LNCaP clone FGC (cell line): ENCODE data around the gene SMG9.
A peak's percentile ranks its signal among the peaks of the same experiment; 100 is the strongest.

Source experiments
- DNase-seq: peaks from one replicate; pipeline ENCODE4 v3.0.0-alpha.2; 2011; ENCODE audit warnings: low read depth
- H3K4me3 ChIP-seq: 2 replicates; pipeline ENCODE4 v1.5.1; 2011; ENCODE audit warnings: mild to moderate bottlenecking, low read depth, low read length, control low read depth
- TF ChIP-seq, protein P1 (sequence below): IDR thresholded peaks from 2 replicates; pipeline ENCODE4 v1.5.1; 2012; ENCODE audit warnings: mild to moderate bottlenecking; ENCODE audit not compliant: control insufficient read depth, insufficient read depth; ENCODE audit errors: extremely low read depth

SMG9 gene

DNA sequence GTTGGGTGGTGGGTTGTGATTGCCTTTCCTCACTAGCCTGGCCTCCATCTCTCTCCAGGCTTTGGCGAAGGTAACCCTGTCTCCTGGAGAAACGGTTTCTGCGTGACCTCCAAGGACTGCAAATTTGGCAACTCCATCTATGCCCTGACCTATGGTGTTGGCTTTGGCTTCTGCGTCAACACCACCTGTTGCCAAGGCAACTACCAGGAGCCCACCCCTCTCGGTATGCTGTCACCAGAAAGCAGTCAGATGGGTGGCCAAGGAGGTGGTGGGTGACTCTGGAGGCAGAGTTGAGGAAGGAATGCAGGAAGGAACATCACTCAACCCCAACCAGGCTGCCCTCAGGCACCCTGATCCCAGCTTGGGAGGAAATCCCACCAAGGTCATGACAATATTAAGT, 57.5 kb downstream of the SMG9 start:
- DNase-seq = no peak
- H3K4me3 ChIP-seq = no peak overlapping the region
- TF ChIP-seq, protein P1, sequence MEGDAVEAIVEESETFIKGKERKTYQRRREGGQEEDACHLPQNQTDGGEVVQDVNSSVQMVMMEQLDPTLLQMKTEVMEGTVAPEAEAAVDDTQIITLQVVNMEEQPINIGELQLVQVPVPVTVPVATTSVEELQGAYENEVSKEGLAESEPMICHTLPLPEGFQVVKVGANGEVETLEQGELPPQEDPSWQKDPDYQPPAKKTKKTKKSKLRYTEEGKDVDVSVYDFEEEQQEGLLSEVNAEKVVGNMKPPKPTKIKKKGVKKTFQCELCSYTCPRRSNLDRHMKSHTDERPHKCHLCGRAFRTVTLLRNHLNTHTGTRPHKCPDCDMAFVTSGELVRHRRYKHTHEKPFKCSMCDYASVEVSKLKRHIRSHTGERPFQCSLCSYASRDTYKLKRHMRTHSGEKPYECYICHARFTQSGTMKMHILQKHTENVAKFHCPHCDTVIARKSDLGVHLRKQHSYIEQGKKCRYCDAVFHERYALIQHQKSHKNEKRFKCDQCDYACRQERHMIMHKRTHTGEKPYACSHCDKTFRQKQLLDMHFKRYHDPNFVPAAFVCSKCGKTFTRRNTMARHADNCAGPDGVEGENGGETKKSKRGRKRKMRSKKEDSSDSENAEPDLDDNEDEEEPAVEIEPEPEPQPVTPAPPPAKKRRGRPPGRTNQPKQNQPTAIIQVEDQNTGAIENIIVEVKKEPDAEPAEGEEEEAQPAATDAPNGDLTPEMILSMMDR = no peak

DNA sequence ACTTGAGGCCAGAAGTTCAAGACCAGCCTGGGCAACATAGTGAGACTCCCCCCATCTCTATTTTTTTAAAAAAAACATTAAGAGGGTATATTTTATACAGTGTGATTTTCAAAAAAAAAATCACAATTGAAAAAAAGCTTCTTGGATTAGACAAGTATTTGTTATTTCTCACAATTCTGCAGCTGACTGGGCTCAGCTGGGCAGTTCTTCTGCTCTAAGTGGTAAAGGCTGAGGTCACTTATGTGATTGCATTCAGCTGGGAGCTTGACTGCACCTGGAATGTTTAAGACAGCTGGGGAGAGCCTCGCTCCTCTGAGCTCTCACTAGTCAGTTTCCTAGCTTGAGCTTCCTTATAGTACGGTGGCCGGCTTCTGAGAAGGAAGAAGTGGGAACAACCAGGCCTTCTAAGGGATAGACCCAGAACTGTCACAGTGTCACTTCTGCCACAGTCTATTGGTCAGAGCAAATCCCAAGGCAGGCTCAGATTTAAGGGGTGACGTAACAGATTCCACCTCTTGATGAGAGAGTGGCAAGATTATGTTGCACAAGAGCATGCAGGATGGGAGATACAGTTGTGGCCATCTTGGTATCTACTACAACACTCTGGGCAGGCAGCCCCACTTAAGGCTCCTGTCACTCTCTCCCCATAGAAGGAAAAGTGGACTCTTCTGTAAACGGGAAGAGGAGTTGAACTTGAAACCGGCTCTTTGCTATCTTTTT, 58.6 kb downstream of the SMG9 start:
- DNase-seq = no peak
- no peak overlapping the region for H3K4me3 ChIP-seq
- TF ChIP-seq, protein P1 = no peak

DNA sequence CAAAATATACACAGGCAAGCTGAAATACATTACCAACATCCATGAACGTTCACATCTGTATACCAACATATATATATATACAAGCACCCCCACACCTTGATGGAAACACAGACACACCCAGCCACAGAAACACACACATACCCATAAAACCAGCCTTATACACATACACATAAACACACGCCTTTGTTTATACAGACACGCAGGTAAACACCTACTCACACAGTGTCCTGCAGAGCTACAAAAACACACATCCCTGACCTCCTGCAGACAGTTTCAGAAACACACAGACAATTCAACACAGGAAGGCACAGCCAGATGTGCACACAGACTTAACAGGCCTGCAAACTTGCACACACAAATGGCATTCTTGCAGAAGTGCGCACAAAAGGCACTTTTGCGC, 60.2 kb downstream of the SMG9 start:
- no peak overlapping the region for H3K4me3 ChIP-seq
- TF ChIP-seq, protein P1 = no peak
- peak; percentile 63 for DNase-seq

DNA sequence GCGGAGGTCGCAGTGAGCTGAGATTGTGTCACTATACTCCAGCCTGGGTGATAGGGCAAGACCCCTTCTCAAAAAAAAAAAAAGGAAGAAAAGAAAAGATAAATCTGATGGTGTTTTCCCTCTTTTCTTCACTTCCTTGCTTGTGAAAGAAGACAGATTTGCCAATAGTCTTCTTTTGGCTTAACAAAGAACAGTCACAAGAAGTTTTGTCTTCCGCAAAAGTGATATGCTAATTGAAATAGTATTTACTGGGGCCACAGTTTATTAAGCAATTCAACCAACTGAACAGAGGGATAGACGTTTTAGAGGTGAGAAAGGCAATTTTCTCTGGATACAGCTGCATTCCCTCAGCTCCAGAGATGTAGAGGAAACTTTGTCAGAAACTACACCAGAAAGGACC, 61.9 kb downstream of the SMG9 start:
- DNase-seq = no peak
- TF ChIP-seq, protein P1 = no peak
- no peak overlapping the region for H3K4me3 ChIP-seq

DNA sequence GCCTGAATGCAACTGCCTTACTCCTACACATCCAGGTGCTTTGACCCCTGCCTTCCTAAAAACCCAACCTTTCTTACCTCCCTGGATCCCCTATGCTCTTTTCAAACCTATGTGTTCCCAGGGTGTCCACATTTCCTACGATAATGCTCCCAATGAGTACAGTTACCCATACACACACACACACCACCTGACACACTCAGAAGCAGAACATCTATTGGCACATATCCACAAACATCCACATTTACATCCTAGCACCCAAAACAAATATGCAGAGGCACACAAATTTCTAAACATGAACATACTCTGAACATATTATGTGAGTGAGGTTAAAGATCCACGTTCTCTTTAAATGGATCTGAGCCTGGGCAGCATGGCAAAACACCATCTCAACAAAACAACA, 62.4 kb downstream of the SMG9 start:
- TF ChIP-seq, protein P1 = no peak
- DNase-seq = no peak
- H3K4me3 ChIP-seq = no peak overlapping the region

DNA sequence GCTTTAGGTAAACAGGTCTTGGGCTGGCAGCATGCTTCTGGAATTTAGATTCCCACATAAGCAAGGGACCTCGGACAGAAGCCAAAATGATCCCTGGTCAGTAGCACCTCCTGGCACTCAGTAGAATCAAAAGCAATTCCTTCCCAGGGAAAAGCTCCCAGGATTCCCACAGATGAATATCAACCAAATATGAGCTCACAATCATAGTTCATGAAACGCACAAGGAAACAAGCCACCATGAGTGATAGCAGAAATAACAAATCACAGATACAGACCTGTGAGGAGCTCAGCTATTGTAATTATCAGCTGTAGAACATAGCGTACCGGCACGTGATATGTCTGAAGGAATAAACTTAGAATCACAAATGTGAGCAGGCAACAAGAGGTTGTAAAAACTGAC, 63.0 kb downstream of the SMG9 start:
- no peak overlapping the region for H3K4me3 ChIP-seq
- TF ChIP-seq, protein P1 = no peak
- DNase-seq = no peak

DNA sequence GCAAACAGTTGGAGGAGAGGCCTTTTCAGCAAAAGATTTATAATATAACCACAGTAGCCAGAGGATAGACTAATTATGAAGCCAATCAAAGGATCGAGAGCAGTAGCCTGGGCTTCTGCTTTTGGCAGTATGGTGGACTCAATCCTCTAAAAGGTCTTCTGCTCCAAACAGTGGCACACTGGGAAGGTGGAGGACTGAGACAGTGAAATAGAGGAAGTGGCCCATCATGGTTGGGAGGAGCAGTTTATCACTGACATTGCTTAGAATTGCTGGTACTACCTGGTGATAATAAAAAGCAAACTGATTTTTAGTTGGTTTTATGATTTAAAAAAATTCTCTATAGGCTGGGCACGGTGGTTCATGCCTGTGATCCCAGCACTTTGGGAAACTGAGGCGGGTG, 63.9 kb downstream of the SMG9 start:
- TF ChIP-seq, protein P1 = no peak
- no peak overlapping the region for H3K4me3 ChIP-seq
- no peak for DNase-seq
